ENCODE results near the gene IL1RN.
"Not testable (repeated sequence)": the region's sequence is repeated elsewhere in the genome, so short reads cannot be mapped to it uniquely, and the experiment has no call there.

Gene IL1RN

GRCh38 chr2:113126845-113127645 lies at the start of gene IL1RN:
Gene IL1RN (plus strand): TSS chr2:113127598. CDS start chr2:113127625, 27 bp downstream.
- DNase-seq (ENCODE audit: low read depth) = no peak
- no peak within 1 kb of the TSS for H3K4me3 ChIP-seq (ENCODE audit: low read depth, low read length)

- no peak overlapping the region for H3K4me3 ChIP-seq (ENCODE audit: low read depth, low read length)
- DNase-seq (ENCODE audit: low read depth) = no peak
These were observed 49.5 kb upstream of the IL1RN start for GRCh38 chr2:113077921-113078320.

GRCh38 chr2:113078350-113078839 lies 49.0 kb upstream of the IL1RN start:
- DNase-seq (ENCODE audit: low read depth) = no peak
- H3K4me3 ChIP-seq (ENCODE audit: low read depth, low read length) = no peak overlapping the region

GRCh38 chr2:113079131-113079530 lies 48.3 kb upstream of the IL1RN start:
- DNase-seq (ENCODE audit: low read depth) = no peak
- no peak overlapping the region for H3K4me3 ChIP-seq (ENCODE audit: low read depth, low read length)

- DNase-seq (ENCODE audit: low read depth) = no peak
- no peak overlapping the region for H3K4me3 ChIP-seq (ENCODE audit: low read depth, low read length)
These were observed 47.3 kb upstream of the IL1RN start for GRCh38 chr2:113080134-113080533.

GRCh38 chr2:113081488-113082210 lies 45.7 kb upstream of the IL1RN start:
- no peak for DNase-seq (ENCODE audit: low read depth)
- H3K4me3 ChIP-seq (ENCODE audit: low read depth, low read length) = no peak overlapping the region

GRCh38 chr2:113083296-113083695 lies 44.1 kb upstream of the IL1RN start:
- H3K4me3 ChIP-seq (ENCODE audit: low read depth, low read length) = no peak overlapping the region
- no peak for DNase-seq (ENCODE audit: low read depth)

GRCh38 chr2:113084249-113085000 lies 43.0 kb upstream of the IL1RN start:
- no peak overlapping the region for H3K4me3 ChIP-seq (ENCODE audit: low read depth, low read length)
- no peak for DNase-seq (ENCODE audit: low read depth)

- no peak for DNase-seq (ENCODE audit: low read depth)
- H3K4me3 ChIP-seq (ENCODE audit: low read depth, low read length) = no peak overlapping the region
These were observed 41.9 kb upstream of the IL1RN start for GRCh38 chr2:113085542-113085941.

GRCh38 chr2:113088213-113088992 lies 39.0 kb upstream of the IL1RN start:
- no peak for DNase-seq (ENCODE audit: low read depth)

GRCh38 chr2:113089916-113090315 lies 37.5 kb upstream of the IL1RN start:
- H3K4me3 ChIP-seq (ENCODE audit: low read depth, low read length) = no peak overlapping the region
- DNase-seq (ENCODE audit: low read depth) = no peak

More at GRCh38 chr2:113088213-113088992, 39.0 kb upstream of the IL1RN start:
- no peak overlapping the region for H3K4me3 ChIP-seq (ENCODE audit: low read depth, low read length)

- no peak overlapping the region for H3K4me3 ChIP-seq (ENCODE audit: low read depth, low read length)
- no peak for DNase-seq (ENCODE audit: low read depth)
These were observed 36.0 kb upstream of the IL1RN start for GRCh38 chr2:113091231-113091896.

GRCh38 chr2:113092864-113093612 lies 34.4 kb upstream of the IL1RN start:
- H3K4me3 ChIP-seq (ENCODE audit: low read depth, low read length) = no peak overlapping the region
- no peak for DNase-seq (ENCODE audit: low read depth)

- no peak for DNase-seq (ENCODE audit: low read depth)
- no peak overlapping the region for H3K4me3 ChIP-seq (ENCODE audit: low read depth, low read length)
These were observed 33.8 kb upstream of the IL1RN start for GRCh38 chr2:113093613-113093977.

GRCh38 chr2:113096306-113096705 lies 31.1 kb upstream of the IL1RN start:
- H3K4me3 ChIP-seq (ENCODE audit: low read depth, low read length); DNase-seq (ENCODE audit: low read depth): not testable (repeated sequence)

GRCh38 chr2:113096842-113097618 lies 30.4 kb upstream of the IL1RN start:
- not testable (repeated sequence) for DNase-seq (ENCODE audit: low read depth); H3K4me3 ChIP-seq (ENCODE audit: low read depth, low read length)

- DNase-seq (ENCODE audit: low read depth) = no peak
- H3K4me3 ChIP-seq (ENCODE audit: low read depth, low read length) = no peak overlapping the region
These were observed 29.4 kb upstream of the IL1RN start for GRCh38 chr2:113098041-113098440.

Measured in skeletal muscle cell (primary cell).